ENCODE measurements around the gene TMEM255B. TPM values are rescaled to one million over a fixed set of nuclear protein-coding genes. Genes with fewer than 3 reads are reported as not detected.

The TMEM255B gene
- total and polyA plus RNA-seq, 2 donors (not counting 3 experiments of a cell fraction or from before 2014, with no cell fraction given), result 105 to 121 TPM

DNA sequence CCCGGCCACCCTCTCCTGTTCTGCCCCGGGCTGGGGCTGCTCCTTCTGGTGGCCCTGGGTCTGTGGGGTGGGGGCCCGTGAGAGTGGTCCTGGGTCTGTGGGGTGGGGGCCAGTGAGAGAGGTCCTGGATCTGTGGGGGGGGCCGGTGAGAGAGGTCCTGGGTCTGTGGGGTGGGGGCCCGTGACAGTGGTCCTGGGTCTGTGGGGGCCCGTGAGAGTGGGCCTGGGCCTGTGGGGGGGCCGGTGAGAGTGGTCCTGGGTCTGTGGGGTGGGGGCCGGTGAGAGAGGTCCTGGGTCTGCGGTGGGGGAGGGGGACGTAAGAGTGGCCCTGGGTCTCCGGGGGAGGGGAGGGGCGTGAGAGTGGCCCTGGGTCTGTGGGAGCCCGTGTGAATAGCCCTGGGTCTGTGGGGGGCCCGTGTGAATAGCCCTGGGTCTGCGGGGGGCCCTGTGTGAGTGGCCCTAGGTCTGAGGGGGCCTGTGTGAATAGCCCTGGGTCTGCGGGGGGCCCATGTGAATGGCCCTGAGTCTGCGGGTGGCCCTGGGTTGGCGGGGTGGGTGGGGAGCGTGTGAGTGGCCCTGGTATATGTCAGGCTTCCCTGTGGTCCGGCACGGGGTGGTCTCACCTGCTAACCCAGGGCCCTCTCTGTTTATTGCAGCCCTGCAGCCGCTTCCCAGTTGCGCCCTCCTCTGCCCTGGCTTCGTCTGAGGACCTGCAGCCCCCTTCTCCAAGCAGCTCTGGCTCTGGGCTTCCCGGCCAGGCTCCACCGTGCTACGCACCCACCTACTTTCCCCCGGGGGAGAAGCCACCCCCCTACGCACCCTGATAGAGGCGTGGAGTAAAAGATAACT, 52.3 kb downstream of the TMEM255B start:
- Histone ChIP-seq H3K9me3 (replicated peaks; ENCODE audit: control insufficient read depth, insufficient read depth, low read length) (peaks cover 5% of the 10 kb centered on the region), H3K9ac (replicated peaks; ENCODE audit: extremely low read depth, insufficient read depth, low read length) (no peak overlapping the region), H3K4me3 (replicated peaks in 1 of 3; ENCODE audit: insufficient read depth in 1 of 3, low read depth in 1 of 3, low read length in 3 of 3) (no peak overlapping the region), H4K20me1 (replicated peaks; ENCODE audit: control insufficient read depth, extremely low read depth, insufficient read depth, low read length) (no peaks in the 10 kb centered on the region), H2AFZ (ENCODE audit: low read depth, low read length) (no peak overlapping the region), H3K4me1 (ENCODE audit: control insufficient read depth, extremely low read depth, insufficient read depth, low read length) (no peaks in the 10 kb centered on the region), H3K36me3 (ENCODE audit: control insufficient read depth in 2 of 2, extremely low read depth in 1 of 2, insufficient read depth in 2 of 2, low read length in 2 of 2) (peaks cover 0 to 3% of the 10 kb centered on the region in 2 experiments), H3K27me3 (ENCODE audit: control insufficient read depth in 2 of 2, insufficient read depth in 2 of 2, low read length in 2 of 2) (no peaks in the 10 kb centered on the region), H3K79me2 (ENCODE audit: control insufficient read depth, insufficient read depth, low read length) (no peaks in the 10 kb centered on the region), H3K9me1 (replicated peaks; ENCODE audit: control insufficient read depth, extremely low read depth, insufficient read depth, low read length) (no peaks in the 10 kb centered on the region), H3K27ac (ENCODE audit: insufficient read depth, low read depth, low read length) (no peak overlapping the region), H3K4me2 (ENCODE audit: insufficient read depth, low read length) (no peak overlapping the region)
- ChIA-PET POLR2A (no interaction called here), CTCF (interaction anchor here (1.0 kb wide), 1 partner anchor 9 kb away, joined by 3 read pairs; no protein-coding TSS in a partner anchor)
- TF ChIP-seq POLR2A (IDR thresholded peaks at IDR 0.05; ENCODE audit: low read depth, low read length) (no peak), MYC (IDR thresholded peaks at IDR 0.05; ENCODE audit: low read depth, low read length) (no peak), JUN (IDR thresholded peaks at IDR 0.05; ENCODE audit: borderline replicate concordance, insufficient read depth, insufficient read length, low read depth) (no peak), GATA2 (IDR thresholded peaks at IDR 0.05; ENCODE audit: insufficient read depth, insufficient read length, low read depth, low read length) (no peak)
- TF ChIP-seq, protein P1, sequence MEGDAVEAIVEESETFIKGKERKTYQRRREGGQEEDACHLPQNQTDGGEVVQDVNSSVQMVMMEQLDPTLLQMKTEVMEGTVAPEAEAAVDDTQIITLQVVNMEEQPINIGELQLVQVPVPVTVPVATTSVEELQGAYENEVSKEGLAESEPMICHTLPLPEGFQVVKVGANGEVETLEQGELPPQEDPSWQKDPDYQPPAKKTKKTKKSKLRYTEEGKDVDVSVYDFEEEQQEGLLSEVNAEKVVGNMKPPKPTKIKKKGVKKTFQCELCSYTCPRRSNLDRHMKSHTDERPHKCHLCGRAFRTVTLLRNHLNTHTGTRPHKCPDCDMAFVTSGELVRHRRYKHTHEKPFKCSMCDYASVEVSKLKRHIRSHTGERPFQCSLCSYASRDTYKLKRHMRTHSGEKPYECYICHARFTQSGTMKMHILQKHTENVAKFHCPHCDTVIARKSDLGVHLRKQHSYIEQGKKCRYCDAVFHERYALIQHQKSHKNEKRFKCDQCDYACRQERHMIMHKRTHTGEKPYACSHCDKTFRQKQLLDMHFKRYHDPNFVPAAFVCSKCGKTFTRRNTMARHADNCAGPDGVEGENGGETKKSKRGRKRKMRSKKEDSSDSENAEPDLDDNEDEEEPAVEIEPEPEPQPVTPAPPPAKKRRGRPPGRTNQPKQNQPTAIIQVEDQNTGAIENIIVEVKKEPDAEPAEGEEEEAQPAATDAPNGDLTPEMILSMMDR (IDR thresholded peaks at IDR 0.05; ENCODE audit: extremely low read depth in 1 of 2, insufficient read depth in 1 of 2, low read depth in 1 of 2, low read length in 2 of 2), result no peak
- DNase-seq (ENCODE audit: low read depth, low spot score) (no peak), FAIRE-seq (no peak)
- BruUV-seq (replicated peaks), result no TSS peak
- intact Hi-C loops (cut with micrococcal nuclease), result no loop called here
- dilution Hi-C loops (cut with MboI; ENCODE audit: extremely low pct_ligation_motif_present, low sequenced_read_pairs), result no loop called here
